ENCODE results near the gene ZNF837. TPM values are rescaled to one million over a fixed set of nuclear protein-coding genes. Genes with fewer than 3 reads are reported as not detected.
A peak's percentile ranks its signal among the peaks of the same experiment; 100 is the strongest.

Gene ZNF837
- total and polyA plus RNA-seq, 5 donors from 2014 or later, result 1.1 to 7.7 (median 3.2) TPM

- ATAC-seq (ENCODE audit: low read depth in 2 of 2) (no peak), DNase-seq (no peak)
- H3K27ac ChIP-seq (ENCODE audit: insufficient read depth, low read length, poor library complexity, severe bottlenecking), result no peak overlapping the region
- H3K36me3 ChIP-seq (ENCODE audit: control insufficient read depth, insufficient read depth, low read length), result peaks cover 3% of the 10 kb centered on the region
- Mint-ChIP-seq H3K27ac (no peak overlapping the region), H3K9me3 (no peaks in the 10 kb centered on the region), H3K27me3 (peaks cover 9% of the 10 kb centered on the region), H3K4me1 (peaks cover 0 to 17% (median 8%) of the 10 kb centered on the region in 4 donors), H3K4me3 (peak overlapping the region in 3 of 4 donors; percentile 15 to 94 (median 74)), H3K36me3 (peaks cover 2% of the 10 kb centered on the region)
- no peaks in the 10 kb centered on the region for H3K27me3 ChIP-seq (ENCODE audit: control insufficient read depth, insufficient read depth, low read length)
- H3K4me3 ChIP-seq (ENCODE audit: low read depth, low read length), result no peak overlapping the region
- H3K9me3 ChIP-seq (ENCODE audit: control insufficient read depth in 2 of 2, low read length in 2 of 2), result no peaks in the 10 kb centered on the region
- H3K4me1 ChIP-seq (ENCODE audit: control insufficient read depth, insufficient read depth, low read length, poor library complexity, severe bottlenecking), result peaks cover 16% of the 10 kb centered on the region
Observed at GRCh38 chr19:58399903-58400302, 19.1 kb upstream of the ZNF837 start.

GRCh38 chr19:58398545-58398944 is 17.7 kb upstream of the ZNF837 start:
- DNase-seq (no peak), ATAC-seq (ENCODE audit: low read depth in 2 of 2) (no peak)
- Histone ChIP-seq H3K27ac (ENCODE audit: insufficient read depth, low read length, poor library complexity, severe bottlenecking) (no peak overlapping the region), H3K4me3 (ENCODE audit: low read depth, low read length) (no peak overlapping the region), H3K4me1 (ENCODE audit: control insufficient read depth, insufficient read depth, low read length, poor library complexity, severe bottlenecking) (peaks cover 16% of the 10 kb centered on the region), H3K36me3 (ENCODE audit: control insufficient read depth, insufficient read depth, low read length) (peaks cover 15% of the 10 kb centered on the region), H3K27me3 (ENCODE audit: control insufficient read depth, insufficient read depth, low read length) (no peaks in the 10 kb centered on the region), H3K9me3 (ENCODE audit: control insufficient read depth in 2 of 2, low read length in 2 of 2) (no peaks in the 10 kb centered on the region)
- Mint-ChIP-seq H3K27ac (no peak overlapping the region), H3K27me3 (peaks cover 17% of the 10 kb centered on the region), H3K4me3 (peak overlapping the region in 1 of 4 donors; percentile 12), H3K9me3 (no peaks in the 10 kb centered on the region), H3K4me1 (peaks cover 0 to 24% (median 9%) of the 10 kb centered on the region in 4 donors), H3K36me3 (peaks cover 12% of the 10 kb centered on the region)

- ATAC-seq (ENCODE audit: low read depth in 2 of 2), result no peak
Observed at GRCh38 chr19:58398087-58398486, 17.3 kb upstream of the ZNF837 start.

GRCh38 chr19:58397533-58398037 is 16.8 kb upstream of the ZNF837 start:
- peaks cover 25% of the 10 kb centered on the region for H3K36me3 ChIP-seq (ENCODE audit: control insufficient read depth, insufficient read depth, low read length)

More at GRCh38 chr19:58398087-58398486, 17.3 kb upstream of the ZNF837 start:
- H3K4me1 ChIP-seq (ENCODE audit: control insufficient read depth, insufficient read depth, low read length, poor library complexity, severe bottlenecking), result peaks cover 16% of the 10 kb centered on the region
- H3K27me3 ChIP-seq (ENCODE audit: control insufficient read depth, insufficient read depth, low read length), result no peaks in the 10 kb centered on the region
- Mint-ChIP-seq H3K27ac (no peak overlapping the region), H3K27me3 (peaks cover 17% of the 10 kb centered on the region), H3K4me3 (peak overlapping the region in 2 of 4 donors; percentile 12 to 65), H3K36me3 (peaks cover 15% of the 10 kb centered on the region), H3K9me3 (no peaks in the 10 kb centered on the region), H3K4me1 (peaks cover 0 to 24% (median 9%) of the 10 kb centered on the region in 4 donors)
- no peak overlapping the region for H3K27ac ChIP-seq (ENCODE audit: insufficient read depth, low read length, poor library complexity, severe bottlenecking)
- H3K36me3 ChIP-seq (ENCODE audit: control insufficient read depth, insufficient read depth, low read length), result peaks cover 20% of the 10 kb centered on the region
- no peaks in the 10 kb centered on the region for H3K9me3 ChIP-seq (ENCODE audit: control insufficient read depth in 2 of 2, low read length in 2 of 2)
- no peak overlapping the region for H3K4me3 ChIP-seq (ENCODE audit: low read depth, low read length)
- DNase-seq, result no peak

GRCh38 chr19:58396691-58397532 is 16.1 kb upstream of the ZNF837 start:
- no peaks in the 10 kb centered on the region for H3K9me3 ChIP-seq (ENCODE audit: control insufficient read depth in 2 of 2, low read length in 2 of 2)
- DNase-seq (no peak), ATAC-seq (ENCODE audit: low read depth in 2 of 2) (no peak)
- H3K4me1 ChIP-seq (ENCODE audit: control insufficient read depth, insufficient read depth, low read length, poor library complexity, severe bottlenecking), result peaks cover 12% of the 10 kb centered on the region
- Mint-ChIP-seq H3K27ac (no peak overlapping the region), H3K27me3 (peaks cover 17% of the 10 kb centered on the region), H3K4me1 (peaks cover 0 to 24% (median 9%) of the 10 kb centered on the region in 4 donors), H3K36me3 (peaks cover 15% of the 10 kb centered on the region), H3K4me3 (no peak overlapping the region), H3K9me3 (no peaks in the 10 kb centered on the region)
- H3K27me3 ChIP-seq (ENCODE audit: control insufficient read depth, insufficient read depth, low read length), result no peaks in the 10 kb centered on the region
- no peak overlapping the region for H3K4me3 ChIP-seq (ENCODE audit: low read depth, low read length)
- no peak overlapping the region for H3K27ac ChIP-seq (ENCODE audit: insufficient read depth, low read length, poor library complexity, severe bottlenecking)
- H3K36me3 ChIP-seq (ENCODE audit: control insufficient read depth, insufficient read depth, low read length), result peaks cover 29% of the 10 kb centered on the region

More at GRCh38 chr19:58397533-58398037, 16.8 kb upstream of the ZNF837 start:
- Mint-ChIP-seq H3K27ac (no peak overlapping the region), H3K9me3 (no peaks in the 10 kb centered on the region), H3K27me3 (peaks cover 17% of the 10 kb centered on the region), H3K36me3 (peaks cover 15% of the 10 kb centered on the region), H3K4me1 (peaks cover 0 to 24% (median 9%) of the 10 kb centered on the region in 4 donors), H3K4me3 (peak overlapping the region in 2 of 4 donors; percentile 12 to 65)
- DNase-seq (no peak), ATAC-seq (ENCODE audit: low read depth in 2 of 2) (no peak)
- Histone ChIP-seq H3K4me1 (ENCODE audit: control insufficient read depth, insufficient read depth, low read length, poor library complexity, severe bottlenecking) (peaks cover 16% of the 10 kb centered on the region), H3K4me3 (ENCODE audit: low read depth, low read length) (no peak overlapping the region), H3K27me3 (ENCODE audit: control insufficient read depth, insufficient read depth, low read length) (no peaks in the 10 kb centered on the region), H3K27ac (ENCODE audit: insufficient read depth, low read length, poor library complexity, severe bottlenecking) (no peak overlapping the region), H3K9me3 (ENCODE audit: control insufficient read depth in 2 of 2, low read length in 2 of 2) (no peaks in the 10 kb centered on the region)

GRCh38 chr19:58395979-58396627 is 15.3 kb upstream of the ZNF837 start:
- H3K27me3 Mint-ChIP-seq, result peaks cover 15% of the 10 kb centered on the region
- H3K27ac Mint-ChIP-seq, result no peak overlapping the region
- no peaks in the 10 kb centered on the region for H3K9me3 ChIP-seq (ENCODE audit: control insufficient read depth in 2 of 2, low read length in 2 of 2)
- peaks cover 15% of the 10 kb centered on the region for H3K36me3 Mint-ChIP-seq
- peaks cover 0 to 23% (median 5%) of the 10 kb centered on the region in 4 donors for H3K4me1 Mint-ChIP-seq
- ATAC-seq (ENCODE audit: low read depth in 2 of 2) (no peak), DNase-seq (no peak)
- no peaks in the 10 kb centered on the region for H3K9me3 Mint-ChIP-seq
- peak overlapping the region in 1 of 4 donors; percentile 47 for H3K4me3 Mint-ChIP-seq
- no peak overlapping the region for H3K27ac ChIP-seq (ENCODE audit: insufficient read depth, low read length, poor library complexity, severe bottlenecking)
- no peaks in the 10 kb centered on the region for H3K27me3 ChIP-seq (ENCODE audit: control insufficient read depth, insufficient read depth, low read length)
- H3K4me3 ChIP-seq (ENCODE audit: low read depth, low read length), result no peak overlapping the region
- H3K4me1 ChIP-seq (ENCODE audit: control insufficient read depth, insufficient read depth, low read length, poor library complexity, severe bottlenecking), result peaks cover 7% of the 10 kb centered on the region
- H3K36me3 ChIP-seq (ENCODE audit: control insufficient read depth, insufficient read depth, low read length), result peaks cover 31% of the 10 kb centered on the region

- ATAC-seq (ENCODE audit: low read depth in 2 of 2) (no peak), DNase-seq (no peak)
- Mint-ChIP-seq H3K4me1 (peaks cover 0 to 25% (median 7%) of the 10 kb centered on the region in 4 donors), H3K4me3 (peak within 1 kb of the TSS in 2 of 4 donors; percentile 47 to 61), H3K9me3 (no peaks in the 10 kb centered on the region), H3K27ac (no peak within 1 kb of the TSS), H3K36me3 (peaks cover 20% of the 10 kb centered on the region), H3K27me3 (peaks cover 13% of the 10 kb centered on the region)
- H3K27ac ChIP-seq (ENCODE audit: insufficient read depth, low read length, poor library complexity, severe bottlenecking), result no peak within 1 kb of the TSS
- H3K27me3 ChIP-seq (ENCODE audit: control insufficient read depth, insufficient read depth, low read length), result no peaks in the 10 kb centered on the region
- no peaks in the 10 kb centered on the region for H3K9me3 ChIP-seq (ENCODE audit: control insufficient read depth in 2 of 2, low read length in 2 of 2)
- peaks cover 36% of the 10 kb centered on the region for H3K36me3 ChIP-seq (ENCODE audit: control insufficient read depth, insufficient read depth, low read length)
- peaks cover under 1% of the 10 kb centered on the region for H3K4me1 ChIP-seq (ENCODE audit: control insufficient read depth, insufficient read depth, low read length, poor library complexity, severe bottlenecking)
- H3K4me3 ChIP-seq (ENCODE audit: low read depth, low read length), result no peak within 1 kb of the TSS
Observed at GRCh38 chr19:58395220-58395978, 14.6 kb upstream of the ZNF837 start, which contains the start of gene RNF225. Gene RNF225, plus strand, starts transcription at chr19:58395656. Its CDS starts 434 bp downstream, at chr19:58396090.
